ENCODE results near the gene SLX4IP.
"Not testable (repeated sequence)": the region's sequence is repeated elsewhere in the genome, so short reads cannot be mapped to it uniquely, and the experiment has no call there.

SLX4IP gene

GRCh38 chr20:10605547-10606195, 170.6 kb downstream of the SLX4IP start:
- DNase-seq (ENCODE audit: low read depth) = no peak

GRCh38 chr20:10609276-10609675, 174.2 kb downstream of the SLX4IP start:
- DNase-seq (ENCODE audit: low read depth) = peak; percentile 14

- peak; percentile 2 for DNase-seq (ENCODE audit: low read depth)
Measured at GRCh38 chr20:10609770-10610169, 174.7 kb downstream of the SLX4IP start.

GRCh38 chr20:10610251-10610650, 175.1 kb downstream of the SLX4IP start:
- no peak for DNase-seq (ENCODE audit: low read depth)

GRCh38 chr20:10611357-10611756, 176.3 kb downstream of the SLX4IP start:
- no peak for DNase-seq (ENCODE audit: low read depth)

GRCh38 chr20:10613426-10613825, 178.3 kb downstream of the SLX4IP start:
- DNase-seq (ENCODE audit: low read depth) = not testable (repeated sequence)

- no peak for DNase-seq (ENCODE audit: low read depth)
Measured at GRCh38 chr20:10613911-10614310, 178.8 kb downstream of the SLX4IP start.

- no peak for DNase-seq (ENCODE audit: low read depth)
Measured at GRCh38 chr20:10616212-10616611, 181.1 kb downstream of the SLX4IP start.

- DNase-seq (ENCODE audit: low read depth) = not testable (repeated sequence)
Measured at GRCh38 chr20:10617549-10618133, 182.5 kb downstream of the SLX4IP start.

GRCh38 chr20:10618611-10619245, 183.6 kb downstream of the SLX4IP start:
- DNase-seq (ENCODE audit: low read depth) = no peak

- DNase-seq (ENCODE audit: low read depth) = peak; percentile 65
Measured at GRCh38 chr20:10619427-10619826, 184.3 kb downstream of the SLX4IP start.

- no peak for DNase-seq (ENCODE audit: low read depth)
Measured at GRCh38 chr20:10621149-10621548, 186.0 kb downstream of the SLX4IP start.

- DNase-seq (ENCODE audit: low read depth) = no peak
Measured at GRCh38 chr20:10622657-10623418, 187.7 kb downstream of the SLX4IP start.

GRCh38 chr20:10625641-10626040, 190.5 kb downstream of the SLX4IP start:
- DNase-seq (ENCODE audit: low read depth) = no peak

- no peak for DNase-seq (ENCODE audit: low read depth)
Measured at GRCh38 chr20:10626896-10627295, 191.8 kb downstream of the SLX4IP start.

- DNase-seq (ENCODE audit: low read depth) = no peak
Measured at GRCh38 chr20:10629946-10630650, 195.0 kb downstream of the SLX4IP start.

GRCh38 chr20:10631126-10631525, 196.0 kb downstream of the SLX4IP start:
- DNase-seq (ENCODE audit: low read depth) = no peak

GRCh38 chr20:10632721-10633509, 197.8 kb downstream of the SLX4IP start:
- DNase-seq (ENCODE audit: low read depth) = no peak

GRCh38 chr20:10633718-10634117, 198.6 kb downstream of the SLX4IP start:
- no peak for DNase-seq (ENCODE audit: low read depth)

GRCh38 chr20:10634211-10634610, 199.1 kb downstream of the SLX4IP start:
- DNase-seq (ENCODE audit: low read depth) = no peak

GRCh38 chr20:10634683-10635411, 199.7 kb downstream of the SLX4IP start:
- DNase-seq (ENCODE audit: low read depth) = no peak

All from HS-5 (cell line).